GM18526 (cell line): ENCODE measurements around the gene BRI3BP.

ENCODE experiments used
- POLR2A ChIP-seq: IDR thresholded peaks from 3 replicates; pipeline ENCODE4 v1.6.1; 2011; ENCODE audit not compliant: insufficient read length; ENCODE audit errors: extremely low read depth

The BRI3BP gene

GRCh38 chr12:124993626-124994436 is at the start of gene BRI3BP:
BRI3BP (plus strand) TSS chr12:124993645; CDS start chr12:124993791, 146 bp downstream.
- peak; percentile 66 for TF ChIP-seq POLR2A

GRCh38 chr12:124946447-124946793 is 47.0 kb upstream of the BRI3BP start:
- no peak for TF ChIP-seq POLR2A

DNA sequence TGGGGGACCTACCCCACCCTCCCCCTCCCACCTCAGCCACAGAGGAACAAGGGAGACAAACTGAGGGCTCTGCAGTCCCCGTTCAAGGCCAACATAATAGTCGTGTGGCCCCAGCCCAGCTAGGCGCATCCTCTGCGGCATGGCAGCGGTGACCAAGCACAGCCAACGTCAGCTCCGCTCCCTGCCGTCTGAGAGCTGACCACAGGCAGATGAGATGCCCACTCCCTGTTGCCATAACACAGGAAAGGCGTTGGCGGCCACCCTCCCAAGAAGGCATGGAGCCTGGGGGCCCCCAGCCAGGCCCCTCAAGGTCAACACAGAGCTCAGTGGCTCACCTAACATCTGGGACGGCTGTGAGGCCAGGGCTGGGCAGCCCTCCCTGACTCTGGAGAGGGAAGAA is 46.4 kb upstream of the BRI3BP start:
- TF ChIP-seq POLR2A = no peak

DNA sequence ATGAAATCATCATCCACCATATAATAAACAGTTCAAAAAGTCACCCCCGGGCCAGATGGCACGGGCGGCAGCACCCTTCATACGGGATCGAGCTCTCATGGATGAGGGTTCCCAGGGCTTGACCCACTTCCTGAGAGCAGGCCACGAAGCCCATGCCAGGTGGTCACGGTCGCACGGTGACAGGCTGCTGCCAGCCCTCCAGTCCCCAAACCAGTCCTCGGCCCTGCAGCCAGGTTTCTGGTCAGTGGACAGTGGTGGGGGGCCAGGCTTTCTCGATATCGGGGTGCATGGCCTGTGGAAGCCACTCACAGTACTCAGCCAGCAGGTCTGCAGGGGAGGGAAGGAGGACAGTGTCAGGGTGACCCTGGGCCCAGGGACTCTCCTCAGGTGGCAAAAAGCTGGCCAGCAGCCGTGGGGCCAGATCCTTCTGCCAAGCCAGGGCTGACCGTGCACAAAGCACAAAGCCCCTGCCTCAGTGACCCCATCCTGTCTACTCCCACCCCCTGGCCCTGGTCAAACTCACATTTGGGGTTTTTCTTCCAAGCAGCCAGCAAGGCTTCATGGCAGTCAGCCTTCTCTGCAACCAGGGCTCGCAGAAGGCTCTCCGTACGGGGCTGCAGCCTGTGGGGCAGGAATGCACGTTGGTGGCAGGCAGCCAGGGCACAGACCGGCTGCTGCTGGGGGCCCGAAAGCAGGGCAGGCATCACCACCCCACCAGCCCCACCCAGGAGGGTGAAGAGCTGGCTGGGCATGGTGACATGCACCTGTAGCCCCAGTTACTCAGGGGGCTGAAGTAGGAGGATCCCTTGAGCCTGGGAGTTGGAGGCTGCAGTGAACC is 45.7 kb upstream of the BRI3BP start:
- TF ChIP-seq POLR2A = no peak

- TF ChIP-seq POLR2A = no peak
Observed at GRCh38 chr12:124949066-124949465, 44.4 kb upstream of the BRI3BP start.

- no peak for TF ChIP-seq POLR2A
Observed at GRCh38 chr12:124949779-124950728, 43.4 kb upstream of the BRI3BP start.

DNA sequence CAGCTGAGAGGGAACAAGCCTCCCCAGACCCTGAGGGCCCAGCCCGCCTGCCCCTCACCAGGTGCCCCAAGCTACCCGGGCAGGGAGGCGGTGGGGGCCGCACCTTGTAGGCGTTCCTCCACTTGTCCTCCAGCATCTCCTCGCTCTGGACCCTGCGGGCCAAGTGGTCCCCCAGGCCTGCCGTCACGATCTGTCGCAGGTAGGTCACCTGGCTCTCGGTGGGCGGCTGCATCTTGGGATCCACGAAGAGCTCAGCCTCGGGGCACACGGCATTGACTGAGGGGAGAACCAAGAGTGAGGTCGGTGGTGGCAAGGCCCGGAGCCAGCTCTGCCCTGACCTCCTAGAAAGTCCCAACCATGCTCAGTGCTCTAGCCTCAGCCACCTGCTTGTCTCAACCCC is 41.1 kb upstream of the BRI3BP start:
- no peak for TF ChIP-seq POLR2A

DNA sequence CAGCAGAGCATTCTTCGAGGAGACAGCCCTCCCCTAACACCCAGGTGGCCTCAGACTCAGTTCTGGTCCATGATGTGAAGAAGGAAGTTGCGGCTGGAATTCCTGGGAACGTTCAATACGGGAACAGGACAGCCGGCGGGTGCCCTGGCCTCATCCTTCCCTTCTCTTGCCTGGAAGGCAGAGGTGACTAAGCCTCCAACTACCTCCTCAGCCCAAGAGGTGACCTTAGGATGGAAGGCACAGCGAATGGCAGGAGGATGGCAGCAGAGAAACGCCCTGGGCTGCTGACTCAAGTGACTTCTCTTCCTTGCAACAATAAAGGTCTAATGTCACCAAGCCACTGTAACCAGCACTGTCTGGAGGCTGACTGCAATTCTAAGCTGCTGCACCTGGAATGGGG is 40.6 kb upstream of the BRI3BP start:
- no peak for TF ChIP-seq POLR2A

DNA sequence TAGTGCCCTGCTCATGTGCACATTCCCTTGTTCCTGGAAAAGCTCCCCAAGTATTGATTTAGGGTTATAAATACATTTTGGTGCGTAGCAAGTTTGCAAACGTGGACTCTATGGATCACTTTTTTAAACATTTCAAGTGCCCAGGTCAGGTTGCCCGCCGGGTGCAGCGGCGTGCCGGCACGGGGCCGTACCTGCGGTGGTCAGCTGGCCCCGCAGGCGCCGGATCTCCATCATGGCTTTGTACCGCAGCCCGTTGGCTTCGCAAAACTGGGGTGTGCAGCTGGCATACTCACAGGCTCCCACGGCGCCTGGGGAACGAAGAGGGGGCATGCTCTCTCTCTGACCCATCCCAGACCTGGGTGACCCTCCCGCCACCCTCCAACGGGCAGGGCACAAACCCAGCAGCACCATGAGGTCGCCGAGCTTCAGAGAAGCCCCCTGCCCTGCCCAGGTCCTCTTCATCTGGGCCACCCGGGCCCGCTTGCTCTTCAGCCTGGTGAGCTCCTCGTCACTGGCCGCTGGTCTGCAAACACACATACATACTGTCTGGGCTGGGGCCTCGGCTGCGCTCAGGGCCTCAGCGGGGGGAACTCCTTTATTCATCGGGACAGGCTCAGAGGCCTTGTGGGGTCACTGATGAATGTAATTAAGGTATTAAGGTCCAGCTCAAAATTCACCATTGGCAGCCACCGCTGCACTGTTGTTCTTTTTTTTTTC is 39.6 kb upstream of the BRI3BP start:
- no peak for TF ChIP-seq POLR2A

- no peak for TF ChIP-seq POLR2A
Observed at GRCh38 chr12:124954771-124955170, 38.7 kb upstream of the BRI3BP start.

DNA sequence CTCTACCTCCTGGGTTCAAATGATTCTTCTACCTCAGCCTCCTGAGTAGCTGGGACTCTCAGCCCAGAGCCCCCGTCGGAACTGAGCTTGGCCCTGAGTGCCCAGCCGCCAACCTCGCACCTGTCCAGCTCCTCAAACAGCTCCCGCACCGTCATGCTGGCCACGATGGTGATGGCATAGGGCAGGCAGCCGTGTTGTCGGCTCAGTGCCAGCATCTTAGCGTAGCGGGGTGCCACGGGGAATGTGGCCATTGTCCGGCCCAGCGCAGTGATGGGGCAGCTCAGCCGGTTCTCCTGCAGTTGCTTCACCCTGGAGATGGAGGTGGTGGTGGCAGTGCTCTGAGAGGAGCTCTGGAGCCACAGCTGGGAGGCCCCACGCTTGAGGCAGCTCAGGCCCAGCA is 36.9 kb upstream of the BRI3BP start:
- no peak for TF ChIP-seq POLR2A

GRCh38 chr12:124961055-124961454 is 32.4 kb upstream of the BRI3BP start:
- no peak for TF ChIP-seq POLR2A

DNA sequence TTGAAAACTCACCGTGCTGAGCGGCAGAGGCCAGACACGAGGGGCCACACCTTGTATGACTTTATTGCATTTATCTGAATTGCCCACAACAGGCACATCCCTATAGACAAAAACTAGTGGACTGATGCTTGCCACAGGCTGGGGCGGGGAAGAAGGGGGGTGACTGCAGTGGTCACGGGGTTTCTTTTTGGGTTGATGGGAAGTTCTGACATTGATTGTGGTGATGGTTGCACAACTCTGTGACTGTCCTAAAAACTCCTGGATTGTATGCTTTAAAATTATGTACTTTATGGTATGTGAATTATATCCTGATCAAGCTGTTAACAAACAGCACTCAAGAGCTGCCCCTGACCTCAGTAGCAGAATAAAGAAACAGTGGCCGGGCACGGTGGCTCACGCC is 30.2 kb upstream of the BRI3BP start:
- no peak for TF ChIP-seq POLR2A

DNA sequence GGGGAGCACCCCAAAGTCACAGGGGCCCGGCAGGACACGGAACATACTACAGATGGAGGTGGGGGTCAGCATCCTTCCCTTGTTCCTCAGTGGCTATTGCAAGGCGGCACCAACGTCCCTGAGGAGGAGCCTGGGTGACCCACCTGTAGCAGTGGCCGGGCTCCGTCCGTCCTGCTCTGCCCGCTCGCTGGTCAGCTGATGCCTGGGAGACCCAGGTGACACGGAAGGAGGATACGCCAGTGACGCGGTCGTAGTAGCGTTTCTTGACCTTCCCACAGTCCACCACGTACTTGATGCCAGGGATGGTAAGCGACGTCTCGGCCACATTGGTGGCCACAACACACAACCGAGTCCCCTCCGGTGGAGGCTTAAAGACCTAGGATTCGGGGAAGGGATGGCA is 29.2 kb upstream of the BRI3BP start:
- TF ChIP-seq POLR2A = no peak
